Dedifferentiated amniotic fluid mesenchymal stem cell (primary cell): ENCODE data around the gene CARMIL1.
"Not testable (repeated sequence)": the region's sequence is repeated elsewhere in the genome, so short reads cannot be mapped to it uniquely, and the experiment has no call there.

ENCODE experiments used
- DNase-seq: peaks from one replicate; pipeline ENCODE4 v3.0.0-alpha.2; 2016; ENCODE audit errors: extremely low spot score

The CARMIL1 gene

GRCh38 chr6:25369036-25369432, 89.9 kb downstream of the CARMIL1 start:
- no peak for DNase-seq

DNA sequence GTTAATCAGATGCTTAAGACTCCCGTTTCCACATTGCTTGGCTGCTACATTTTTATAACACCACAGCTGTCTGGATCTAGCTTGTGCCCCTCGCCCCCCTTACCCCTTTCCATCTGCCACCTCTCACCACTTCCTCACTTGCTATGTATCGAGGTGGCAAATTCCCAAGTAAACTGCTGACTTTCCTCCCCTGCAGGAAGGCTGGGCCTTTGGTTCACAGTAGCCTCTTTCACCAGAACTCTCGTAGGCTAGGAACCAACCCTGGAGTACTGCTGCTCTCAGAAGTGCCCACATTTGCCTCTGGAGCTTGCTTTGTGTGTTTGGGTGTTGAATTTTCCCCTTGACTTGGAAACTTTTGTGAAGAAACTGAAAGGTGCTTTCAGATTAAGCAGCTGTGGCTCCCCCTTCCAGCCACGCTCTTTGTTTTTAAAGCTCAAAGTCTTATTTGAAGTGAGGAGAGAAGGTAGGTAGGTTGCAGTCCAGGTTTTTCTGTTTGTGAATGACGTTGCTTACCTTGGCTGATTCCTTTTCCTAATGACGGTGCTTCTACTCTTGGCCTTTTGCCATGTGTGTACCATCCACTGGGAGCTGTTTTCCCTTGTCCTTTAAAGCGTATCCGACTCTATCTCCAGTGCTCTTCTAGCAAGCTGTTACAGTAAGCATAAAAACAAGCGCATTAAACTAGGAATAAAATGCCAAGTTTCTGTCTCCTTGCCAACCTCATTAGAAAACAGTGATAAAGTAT, 90.4 kb downstream of the CARMIL1 start:
- DNase-seq: no peak

DNA sequence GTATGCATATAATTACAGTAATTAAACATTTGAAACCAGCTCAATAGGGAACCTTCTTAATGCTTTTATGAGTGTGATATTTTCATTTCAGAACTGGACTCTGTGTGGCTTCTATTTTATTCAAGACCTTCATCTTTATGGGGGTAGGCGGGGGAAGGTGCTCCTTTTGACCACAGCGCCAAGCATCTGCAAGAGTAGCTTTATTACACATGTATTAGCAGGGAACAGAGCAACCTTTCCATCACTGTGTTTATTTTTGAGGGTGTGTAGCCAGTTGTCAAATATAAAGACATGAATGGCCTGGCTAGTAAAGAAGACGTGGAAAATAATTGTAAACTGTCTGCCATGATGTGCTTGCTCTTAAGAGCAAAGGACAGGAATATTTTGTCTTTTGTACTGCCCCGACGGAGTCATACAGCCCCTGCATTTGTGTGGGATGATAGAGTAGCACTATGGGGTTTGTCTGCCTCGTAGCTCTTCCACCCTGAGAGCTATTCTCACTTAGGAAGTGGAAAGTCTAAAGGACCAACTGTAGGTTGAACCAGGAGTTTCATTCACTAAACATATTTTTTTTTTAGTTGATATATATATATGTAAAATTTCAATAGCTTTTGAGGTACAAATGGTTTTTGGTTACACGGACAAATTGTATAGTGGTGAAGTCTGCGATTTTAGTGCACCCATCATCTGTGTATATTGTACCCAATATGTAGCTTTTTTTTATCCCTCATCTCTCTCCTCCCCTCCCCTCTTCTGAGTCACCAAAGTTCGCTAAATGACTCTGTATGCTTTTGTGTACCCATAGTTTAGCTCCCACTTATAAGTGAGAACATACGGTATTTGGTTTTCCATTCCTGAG, 91.2 kb downstream of the CARMIL1 start:
- DNase-seq: no peak

DNA sequence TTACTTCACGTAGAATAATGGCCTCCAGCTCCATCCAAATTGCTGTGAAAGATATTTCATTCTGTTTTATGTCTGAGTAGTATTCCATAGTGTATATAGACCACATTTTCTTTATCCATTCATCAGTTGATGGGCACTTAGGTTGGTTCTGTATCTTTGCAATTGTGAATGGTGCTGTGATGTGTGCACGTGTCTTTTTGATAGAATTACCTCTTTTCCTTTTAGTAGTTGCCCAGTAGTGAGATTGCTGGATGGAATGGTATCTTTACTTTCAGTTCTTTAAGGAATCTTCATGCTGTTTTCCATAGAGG, 91.8 kb downstream of the CARMIL1 start:
- DNase-seq: no peak

- DNase-seq: no peak
Observed at GRCh38 chr6:25375125-25375524, 96.0 kb downstream of the CARMIL1 start.

GRCh38 chr6:25377664-25378063, 98.5 kb downstream of the CARMIL1 start:
- no peak for DNase-seq

DNA sequence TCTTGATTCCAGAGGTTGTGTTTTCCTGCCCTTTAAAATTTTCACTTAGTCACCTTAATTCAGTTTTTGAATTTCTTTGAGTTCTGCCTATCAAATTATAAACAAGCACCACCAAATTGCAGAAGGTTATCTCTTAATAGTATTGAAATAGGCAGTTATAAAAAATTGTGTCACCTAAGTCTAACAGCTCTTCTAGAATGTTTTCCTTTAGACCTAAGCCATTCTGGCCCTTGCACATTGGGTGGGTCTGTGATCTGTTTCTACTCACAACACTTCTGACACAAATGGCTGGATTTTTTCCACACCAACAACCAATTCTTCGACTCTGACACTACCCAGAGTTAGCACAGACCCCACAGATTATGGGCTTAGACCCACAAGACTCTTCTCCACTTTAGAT, 101.9 kb downstream of the CARMIL1 start:
- no peak for DNase-seq

GRCh38 chr6:25382476-25382875, 103.3 kb downstream of the CARMIL1 start:
- DNase-seq: not testable (repeated sequence)

DNA sequence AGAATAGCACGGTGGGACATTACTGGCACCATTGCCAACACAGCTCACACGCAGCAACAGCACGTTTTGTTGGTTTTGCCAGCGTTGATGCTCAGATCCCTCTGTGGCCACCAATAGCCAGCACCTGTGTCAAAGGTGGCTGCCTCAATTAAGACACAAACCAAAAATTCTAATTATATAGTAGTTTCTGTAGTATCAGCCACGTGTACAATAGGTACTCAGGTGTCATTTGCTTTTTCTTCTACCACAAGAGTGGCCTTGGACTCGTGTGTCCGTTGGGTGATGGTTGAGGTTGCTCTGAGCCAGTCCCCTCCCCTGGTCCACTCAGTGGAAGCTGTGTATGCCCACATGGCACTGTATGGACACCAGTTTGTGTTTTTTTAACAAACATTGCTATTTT, 105.1 kb downstream of the CARMIL1 start:
- DNase-seq: no peak

DNA sequence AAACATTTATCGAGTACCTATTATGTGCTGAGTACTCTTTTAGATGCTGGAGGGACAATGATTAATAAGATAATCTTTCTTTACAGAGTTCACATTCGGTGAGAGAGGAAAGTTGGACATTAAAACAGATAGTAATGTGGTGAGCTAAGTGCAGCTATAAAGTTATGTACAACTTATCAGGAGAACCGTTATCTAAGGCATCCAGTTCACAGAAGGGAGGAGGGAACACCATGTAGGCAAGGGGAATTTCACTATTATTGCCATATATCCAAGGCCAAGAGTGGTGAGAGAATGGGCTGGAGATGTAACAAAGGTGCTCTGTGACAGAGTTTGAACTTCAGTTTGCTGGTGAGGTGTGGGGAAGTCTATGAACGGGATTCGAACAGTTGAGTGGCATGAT, 105.8 kb downstream of the CARMIL1 start:
- DNase-seq: no peak

DNA sequence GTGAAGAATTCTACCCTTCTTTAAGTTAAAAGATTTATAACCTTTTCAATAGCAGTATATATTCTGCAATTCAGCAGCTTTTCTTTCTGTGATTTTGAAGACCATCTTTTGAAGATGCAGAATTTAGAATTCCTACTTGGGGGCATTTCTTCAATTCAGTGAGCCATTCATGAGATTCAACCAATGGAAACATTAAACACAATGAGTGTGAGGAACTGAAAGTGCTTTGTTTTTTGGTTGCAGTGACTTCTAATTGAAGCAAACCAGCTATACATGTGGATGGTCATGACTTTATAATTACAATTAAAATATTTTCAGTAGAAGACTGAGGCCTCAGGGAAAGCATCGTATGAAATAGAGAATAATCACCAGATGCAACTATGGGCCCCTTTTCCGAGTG, 108.3 kb downstream of the CARMIL1 start:
- no peak for DNase-seq

DNA sequence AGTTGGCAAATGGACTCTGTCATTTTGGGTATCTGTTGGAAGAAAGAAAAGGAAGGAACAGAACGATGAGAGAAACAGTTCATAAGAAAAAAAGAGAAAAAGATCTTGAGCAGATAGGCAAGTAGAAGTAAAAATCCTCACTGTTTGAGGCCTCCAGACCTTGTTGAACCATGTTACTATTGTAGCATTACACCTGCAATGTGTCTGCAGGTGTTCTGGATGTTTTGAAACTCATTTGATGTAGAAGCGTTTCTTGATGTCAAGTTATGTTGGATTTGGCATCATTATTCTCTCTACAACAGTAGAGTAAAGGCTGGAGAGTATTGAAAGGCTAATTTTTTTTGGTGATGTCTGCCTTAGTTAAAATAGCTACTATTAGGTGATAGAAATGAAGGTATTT, 108.7 kb downstream of the CARMIL1 start:
- DNase-seq: no peak

DNA sequence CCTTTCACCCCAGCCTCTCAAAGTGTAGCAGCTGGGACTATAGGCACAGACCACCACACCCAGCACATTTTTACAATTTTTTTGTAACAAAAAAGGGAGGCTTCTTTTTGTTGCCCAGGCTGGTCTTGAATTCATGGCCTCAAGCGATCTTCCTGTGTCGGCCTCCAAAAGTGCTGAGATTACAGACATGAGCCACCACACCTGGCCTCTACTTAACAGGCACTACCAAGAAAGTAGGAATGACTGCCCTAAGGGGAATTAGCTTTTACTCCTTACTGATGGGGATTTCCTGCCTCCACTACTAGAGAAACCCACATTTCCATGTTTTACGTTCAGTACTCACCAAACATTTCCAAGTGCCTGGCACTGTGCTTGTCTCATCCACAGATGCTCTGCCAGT, 109.6 kb downstream of the CARMIL1 start:
- DNase-seq: no peak

DNA sequence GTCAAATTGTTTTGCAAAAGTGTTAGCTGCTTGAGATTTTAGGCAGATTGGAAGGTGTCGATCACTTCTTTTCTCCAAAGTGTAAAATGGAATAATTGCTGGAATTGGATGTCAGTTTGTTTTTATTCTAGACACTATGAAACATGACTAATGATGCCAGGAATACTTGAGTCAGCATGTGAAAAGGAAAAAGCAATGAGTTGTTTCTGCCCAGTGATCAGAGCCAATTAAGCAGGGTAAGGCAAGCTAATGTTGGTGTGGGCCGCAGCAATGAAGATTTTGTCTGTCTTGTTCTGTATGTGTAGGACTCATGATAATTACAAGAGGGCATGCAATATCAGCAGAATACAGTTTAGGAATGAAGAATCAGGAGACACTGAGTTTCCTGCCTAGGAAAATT, 110.3 kb downstream of the CARMIL1 start:
- DNase-seq: peak; percentile 20

DNA sequence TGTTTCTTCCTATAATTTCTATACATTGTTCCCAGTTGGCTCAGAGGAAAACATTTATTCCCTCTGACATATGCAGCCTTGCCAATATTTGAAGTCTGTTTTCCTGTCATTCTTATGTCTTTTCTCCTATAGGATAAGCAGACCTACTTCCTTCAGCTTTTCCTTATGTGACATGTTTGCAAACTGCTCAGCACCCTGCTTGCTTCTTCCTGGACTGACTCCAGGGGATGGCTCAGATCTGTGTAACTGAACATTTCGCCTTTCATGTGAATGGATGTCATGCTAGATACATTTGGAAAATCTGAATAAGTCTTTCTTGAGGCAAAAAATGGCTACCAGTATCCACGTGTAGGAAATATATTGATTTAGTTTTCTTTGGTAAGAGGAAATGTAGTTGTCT, 113.2 kb downstream of the CARMIL1 start:
- no peak for DNase-seq

GRCh38 chr6:25395731-25396130, 116.6 kb downstream of the CARMIL1 start:
- DNase-seq: no peak

- no peak for DNase-seq
Observed at GRCh38 chr6:25397406-25397805, 118.2 kb downstream of the CARMIL1 start.

GRCh38 chr6:25399885-25400284, 120.7 kb downstream of the CARMIL1 start:
- DNase-seq: no peak

DNA sequence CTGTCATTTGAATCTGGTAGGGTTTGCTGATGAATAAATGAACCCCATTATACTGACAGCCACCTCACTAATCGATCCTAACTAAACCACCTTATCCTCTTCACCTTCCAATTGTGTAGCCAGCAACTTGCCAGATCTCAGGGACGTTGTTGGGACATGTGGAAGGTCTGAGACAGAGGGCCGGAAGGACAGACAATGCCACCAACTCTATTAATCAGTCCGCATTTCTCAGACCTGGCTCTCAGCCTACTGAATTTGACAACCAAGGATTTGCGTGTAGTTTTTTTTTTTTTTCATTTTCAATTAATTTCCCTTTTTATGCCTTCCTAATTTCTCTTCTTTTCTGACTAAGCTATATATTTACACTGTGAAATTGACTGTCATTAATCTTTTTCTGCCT, 122.5 kb downstream of the CARMIL1 start:
- no peak for DNase-seq

DNA sequence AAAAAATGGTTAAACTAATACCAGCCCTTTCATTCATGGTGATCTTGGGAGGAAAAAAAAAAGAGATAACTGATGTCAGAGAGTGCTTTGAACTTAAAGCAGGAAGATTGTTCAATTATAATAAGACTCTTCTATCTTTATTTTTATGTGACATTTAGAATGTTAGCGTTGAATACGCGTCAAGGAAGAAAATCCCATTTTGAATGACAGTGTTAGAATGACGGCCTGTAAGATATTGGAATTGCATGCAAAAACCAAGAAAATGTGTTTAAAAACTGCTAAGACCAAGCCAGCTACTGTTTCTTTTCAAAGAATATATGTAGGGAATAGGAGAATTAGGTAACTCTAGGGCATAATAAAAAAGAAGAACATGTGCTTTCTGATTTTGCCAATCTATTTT, 123.0 kb downstream of the CARMIL1 start:
- DNase-seq: no peak

DNA sequence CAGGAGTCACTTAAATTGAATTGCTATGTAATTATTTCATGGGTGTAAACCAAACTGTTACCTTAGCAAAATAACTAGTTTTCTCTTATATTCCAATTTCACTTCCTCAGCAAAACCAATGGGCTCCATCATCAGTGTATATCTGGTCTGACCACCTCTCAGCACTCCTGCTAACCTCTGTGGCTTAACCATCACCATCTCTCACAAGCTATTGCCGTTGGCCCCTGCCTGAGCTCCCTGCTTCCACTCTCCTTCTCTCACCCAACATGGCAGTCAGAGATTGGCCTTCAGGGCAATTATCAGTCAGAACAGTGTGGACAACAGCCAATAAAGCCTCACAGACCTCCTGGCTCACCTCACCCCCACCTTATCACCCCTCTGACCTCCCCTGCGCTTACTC, 124.0 kb downstream of the CARMIL1 start:
- no peak for DNase-seq

DNA sequence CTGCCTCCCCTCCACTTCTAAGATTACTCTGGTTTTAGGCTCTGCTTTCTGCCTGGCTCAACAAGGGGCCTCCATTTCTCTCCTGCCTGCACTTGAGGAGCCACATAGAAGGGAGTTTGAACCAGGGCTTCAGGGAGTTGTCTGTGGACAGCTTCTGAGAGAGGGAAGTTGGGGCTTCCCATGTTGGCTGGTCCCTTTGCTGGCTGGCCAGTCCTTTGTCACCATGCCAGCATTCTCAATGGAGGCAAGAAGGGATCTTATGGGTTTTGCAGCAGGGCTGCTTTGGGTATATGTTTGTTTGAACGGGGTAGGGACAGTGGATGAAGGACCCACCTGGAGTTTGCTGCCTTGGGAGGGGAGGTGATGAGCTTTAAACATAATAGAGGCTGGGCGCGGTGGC, 124.9 kb downstream of the CARMIL1 start:
- DNase-seq: no peak

- no peak for DNase-seq
Observed at GRCh38 chr6:25404693-25405169, 125.6 kb downstream of the CARMIL1 start.
